NCI-H2029 (cell line): Measurements from ENCODE around the gene ARF1.

Experiments used
- DNase-seq: peaks from one replicate; lab custom pipeline; 2025; lab: John Stamatoyannopoulos, UW

Gene ARF1

DNA sequence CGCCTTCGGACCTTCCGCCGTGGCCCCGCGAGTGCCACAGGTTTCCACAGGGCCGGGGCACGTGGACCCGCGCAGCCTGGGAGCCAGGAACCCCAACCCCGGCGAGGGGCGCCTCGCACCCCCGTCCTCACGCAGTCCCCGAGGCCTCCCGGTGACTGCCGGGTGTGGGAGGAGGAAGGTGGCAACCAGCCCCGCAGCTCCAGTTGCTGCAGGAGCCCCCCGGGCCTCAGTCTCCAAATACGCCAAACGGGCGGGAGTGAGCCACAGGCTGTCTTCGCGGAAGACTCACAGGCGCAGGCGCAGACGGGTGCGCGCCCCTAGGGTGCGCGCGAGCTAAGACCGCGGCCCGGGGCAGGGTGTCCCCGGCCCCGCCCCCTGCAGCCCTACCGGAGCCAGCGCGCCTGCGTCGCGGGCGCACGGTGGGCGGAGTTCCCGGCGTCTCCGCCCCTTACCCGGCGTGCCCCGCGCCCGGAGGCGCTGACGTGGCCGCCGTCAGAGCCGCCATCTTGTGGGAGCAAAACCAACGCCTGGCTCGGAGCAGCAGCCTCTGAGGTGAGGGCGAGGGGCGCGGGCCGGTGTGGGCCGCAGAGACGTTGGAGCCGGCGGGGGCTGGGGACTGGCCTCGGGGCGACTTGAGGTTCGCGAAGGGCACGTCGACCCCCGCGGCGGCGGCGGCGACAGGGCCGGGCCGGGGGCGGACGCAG, at the start of gene ARF1:
TSS of gene ARF1 (plus strand) at position 495 of the 704 bp plus-strand sequence. CDS start 14,407 bp downstream, outside the sequence.
- peak; percentile 80 for DNase-seq

DNA sequence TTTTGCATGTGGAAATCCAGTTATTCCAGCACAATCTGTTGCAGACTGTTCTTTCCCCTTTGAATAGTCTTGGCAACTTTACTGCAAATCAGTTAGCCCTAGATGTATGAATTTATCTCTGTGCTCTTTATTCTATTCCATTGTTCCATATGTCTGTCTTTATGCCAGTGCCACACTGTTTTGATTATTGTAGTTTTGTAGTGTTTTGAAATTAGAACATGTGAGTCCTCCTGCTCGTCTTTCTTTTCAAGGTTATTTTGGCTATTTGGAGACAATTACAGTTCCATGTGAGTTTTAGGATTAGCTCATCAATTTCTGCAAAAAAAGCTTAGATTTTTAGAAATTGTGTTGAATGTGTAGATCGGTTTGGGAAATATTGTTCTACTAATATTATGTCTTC, 49.1 kb upstream of the ARF1 start:
- no peak for DNase-seq

DNA sequence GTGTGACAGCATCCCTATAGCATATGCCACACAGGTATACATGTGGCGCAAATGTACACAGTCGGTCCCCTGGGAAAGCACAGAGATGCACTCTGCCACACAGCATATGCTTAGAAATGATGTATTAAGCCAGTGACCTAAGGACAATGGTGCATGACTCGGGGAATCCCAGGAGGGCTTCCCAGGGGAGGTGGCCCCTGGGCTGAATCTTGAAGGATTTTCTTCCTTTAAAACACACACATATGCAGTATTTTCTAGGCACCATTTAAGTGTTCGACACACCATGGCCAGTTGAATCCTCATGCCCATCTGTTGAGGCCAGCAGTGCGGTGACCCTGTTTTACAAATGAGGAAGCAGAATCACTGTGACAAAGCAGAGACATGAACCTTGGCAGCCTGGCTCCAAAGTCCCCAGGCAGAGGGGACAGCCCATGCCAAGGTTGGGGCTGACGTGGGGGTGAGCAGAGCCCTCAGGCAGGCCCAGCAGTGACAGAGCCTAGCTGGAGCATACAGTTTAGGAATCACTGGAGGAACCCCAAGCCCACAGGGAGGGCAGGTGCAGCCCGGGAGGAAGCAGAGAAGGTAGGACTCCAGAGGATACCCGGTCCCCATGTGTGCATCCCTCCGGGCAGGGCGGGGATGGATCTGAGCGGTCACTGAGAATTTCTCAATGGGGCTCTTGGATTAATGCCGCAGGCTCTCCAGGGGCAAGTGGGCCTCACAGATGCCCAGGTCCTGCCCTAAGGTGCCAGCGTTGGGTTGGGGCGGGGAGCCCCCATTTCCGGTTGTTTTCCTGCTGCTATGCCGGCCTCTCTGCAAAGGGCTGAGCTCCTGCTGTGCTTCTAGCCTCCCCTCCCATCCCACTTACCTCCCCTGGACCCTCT, 47.3 kb upstream of the ARF1 start:
- no peak for DNase-seq

DNA sequence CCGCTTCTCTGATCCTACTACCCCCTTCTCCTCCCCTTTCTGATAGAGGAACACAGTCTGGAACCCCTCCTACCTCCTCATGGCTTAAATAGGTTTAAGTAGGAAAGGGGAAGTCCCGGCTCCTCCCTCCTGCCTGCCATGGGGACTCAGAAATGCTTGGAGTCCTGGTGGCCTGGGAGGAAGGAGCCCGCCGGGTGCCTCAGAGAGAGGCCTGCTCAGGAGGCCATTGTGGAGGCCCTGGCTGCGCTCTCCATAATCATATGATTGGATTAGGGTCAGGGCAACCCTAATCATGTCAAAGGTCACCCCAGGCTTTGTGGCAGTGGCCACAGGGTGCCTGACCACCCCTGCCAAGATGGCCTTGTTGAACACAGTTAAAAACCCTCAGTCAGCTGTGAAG, 46.7 kb upstream of the ARF1 start:
- no peak for DNase-seq

DNA sequence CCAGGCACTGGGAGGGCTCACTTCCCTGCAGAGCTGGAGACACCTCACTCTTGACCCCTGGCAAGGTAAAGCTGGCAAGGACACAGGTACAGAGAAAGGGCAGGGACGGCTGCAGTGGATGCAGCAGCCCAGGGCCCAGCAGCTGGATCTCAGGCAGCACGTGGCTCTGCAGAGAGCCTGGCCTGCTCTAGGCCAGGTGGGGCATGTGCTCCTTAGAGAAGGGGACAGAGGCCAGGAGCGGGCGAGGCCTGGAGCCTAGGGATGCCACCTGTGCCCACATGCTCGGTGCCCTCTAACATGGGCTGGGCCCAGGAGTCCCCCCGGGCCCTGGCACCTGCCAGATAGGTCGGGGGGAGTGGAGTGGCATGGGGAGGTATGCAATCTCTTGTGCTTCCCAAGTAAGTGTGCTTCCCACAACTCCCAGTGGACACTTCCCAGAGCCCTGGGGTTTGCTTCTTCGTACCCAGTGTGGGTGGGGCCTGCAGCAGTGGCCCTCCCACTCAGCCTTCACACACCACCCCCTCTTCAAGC, 45.7 kb upstream of the ARF1 start:
- DNase-seq = no peak

DNA sequence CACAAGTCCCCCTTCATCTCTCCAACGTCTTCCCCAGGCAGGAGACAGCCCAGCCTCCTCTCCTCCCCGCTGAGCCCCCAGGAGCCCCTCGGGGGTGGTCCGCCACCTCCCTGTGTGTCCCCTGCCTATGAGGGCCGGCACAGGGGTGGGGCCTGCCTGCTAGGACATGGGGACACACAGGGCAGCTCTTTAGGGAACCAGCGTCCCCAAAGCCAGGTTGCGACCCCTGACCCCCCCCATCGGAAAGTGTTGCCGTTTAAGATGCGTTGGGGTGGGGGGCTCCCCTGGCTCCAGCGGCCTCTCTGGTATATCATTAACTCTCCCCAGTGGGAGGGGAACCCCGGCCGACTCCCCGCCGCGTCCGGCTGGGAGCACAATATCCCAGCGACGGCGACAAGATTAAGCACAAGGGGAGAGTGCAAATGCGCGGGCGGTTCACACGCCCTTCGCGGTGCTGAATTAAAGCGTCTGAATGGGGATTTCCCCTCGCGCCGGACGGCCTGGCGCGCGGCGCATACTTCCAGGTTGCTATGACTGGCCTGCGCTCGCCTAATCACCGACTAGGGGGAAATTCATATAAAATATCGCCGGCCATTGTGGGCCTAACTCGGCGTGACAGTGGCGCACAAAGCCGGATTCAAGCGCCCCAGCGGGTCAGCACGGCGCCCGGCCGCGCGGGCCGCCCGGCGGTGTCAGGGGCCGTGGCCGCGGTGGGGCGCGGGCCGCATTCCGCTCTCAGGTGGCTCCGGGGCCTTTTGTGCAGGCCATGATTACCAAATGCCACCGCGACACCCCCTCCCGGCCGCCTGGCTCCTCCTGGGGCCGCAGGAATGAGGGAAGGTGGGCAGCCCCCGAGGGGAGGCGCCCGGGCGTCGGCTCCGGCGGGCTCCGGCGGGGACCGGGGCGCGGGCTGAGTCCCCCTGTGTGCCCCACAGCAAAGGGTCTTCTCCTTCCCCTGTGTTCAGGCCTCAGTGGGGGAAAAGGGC, 44.8 kb upstream of the ARF1 start:
- no peak for DNase-seq

DNA sequence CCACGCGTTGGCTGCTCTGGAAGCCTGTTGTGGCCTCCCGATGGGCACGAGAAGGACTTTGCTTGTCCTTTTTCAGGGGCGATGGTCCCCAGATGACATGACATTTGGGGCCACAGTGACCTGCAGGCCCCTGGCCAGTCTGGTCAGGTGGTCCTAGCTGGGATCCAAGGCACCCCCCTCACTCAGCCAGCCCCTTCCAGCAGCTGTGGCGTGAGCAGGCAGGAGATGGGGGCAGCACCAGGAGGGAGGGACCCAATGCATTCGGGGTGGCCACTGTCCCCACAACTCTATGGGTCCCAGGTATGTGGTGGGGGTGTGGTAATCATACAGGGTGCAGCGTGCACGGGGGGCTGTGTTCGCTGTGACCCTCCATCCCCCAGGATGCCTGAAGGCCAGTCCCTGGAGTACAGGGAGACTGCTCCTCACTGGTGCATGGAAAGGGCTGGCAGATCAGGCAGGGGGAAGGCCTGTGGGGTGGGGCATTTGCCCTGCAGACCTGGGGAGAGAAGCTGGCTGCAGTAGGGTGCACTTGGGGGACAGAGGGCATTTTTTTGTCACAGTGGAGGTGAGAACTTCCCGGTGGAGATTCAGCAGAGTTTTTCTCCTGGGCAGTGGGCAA, 44.0 kb upstream of the ARF1 start:
- no peak for DNase-seq

DNA sequence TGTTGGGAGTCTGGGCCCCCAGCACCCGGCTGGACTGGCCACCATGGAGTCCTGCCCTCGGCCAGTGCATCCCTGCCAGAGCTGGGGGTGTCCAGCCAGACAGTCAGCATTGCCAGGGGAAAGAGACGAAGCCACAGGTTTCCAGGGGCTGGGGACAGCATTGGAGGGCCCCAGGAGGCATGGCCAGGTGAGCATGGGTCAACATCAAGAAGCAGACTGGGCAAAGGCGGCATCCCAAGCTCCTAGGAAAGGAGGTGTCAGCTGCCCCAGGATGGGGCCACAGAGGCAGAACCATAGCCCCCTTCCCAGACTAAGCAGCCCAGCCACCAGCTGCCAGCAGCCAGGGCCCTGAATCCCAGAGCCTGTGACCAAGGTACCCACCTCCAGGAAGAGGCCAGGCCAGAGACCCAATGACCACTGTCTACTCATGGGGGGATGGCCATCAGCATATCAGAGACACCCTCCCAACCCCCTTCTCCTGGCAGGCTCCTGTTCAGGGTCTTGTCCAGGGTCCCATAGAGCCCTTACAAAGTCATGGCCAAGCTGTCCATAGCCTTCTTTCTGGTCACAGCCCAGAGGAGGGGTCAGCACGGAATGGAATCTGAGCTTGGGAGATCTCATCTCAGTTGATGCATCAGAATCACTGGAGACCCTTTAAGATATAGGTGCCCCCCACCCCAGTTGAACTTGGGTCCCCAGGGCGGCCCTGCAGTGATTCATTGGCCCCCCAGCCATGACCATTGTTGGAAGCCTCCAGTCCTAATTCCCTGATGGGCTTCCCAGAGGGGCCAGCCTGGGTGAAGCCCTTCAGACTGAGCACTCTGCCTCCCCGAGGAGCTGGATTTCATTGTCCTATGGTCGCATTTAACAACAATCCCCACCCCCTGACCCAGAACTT, 43.3 kb upstream of the ARF1 start:
- DNase-seq = no peak

DNA sequence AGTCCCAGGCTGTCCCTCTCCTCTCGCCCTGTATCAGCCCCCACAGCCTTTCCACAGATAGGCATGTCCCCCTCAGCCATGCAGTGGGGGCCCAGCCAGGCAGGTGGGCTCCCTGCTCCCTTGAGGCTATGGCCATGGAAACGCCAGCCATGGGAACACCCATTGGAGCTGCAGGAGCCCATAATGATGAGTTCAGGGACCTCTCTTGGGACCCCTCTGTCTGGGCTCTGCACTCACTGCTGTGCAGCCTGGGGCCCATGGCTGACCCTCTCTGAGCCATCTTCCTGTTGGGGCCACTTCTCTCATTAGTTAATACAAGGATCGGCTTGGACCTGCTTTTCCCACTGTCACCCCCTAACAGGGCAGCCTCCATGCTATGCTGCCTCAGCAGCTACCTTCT, 42.5 kb upstream of the ARF1 start:
- no peak for DNase-seq

DNA sequence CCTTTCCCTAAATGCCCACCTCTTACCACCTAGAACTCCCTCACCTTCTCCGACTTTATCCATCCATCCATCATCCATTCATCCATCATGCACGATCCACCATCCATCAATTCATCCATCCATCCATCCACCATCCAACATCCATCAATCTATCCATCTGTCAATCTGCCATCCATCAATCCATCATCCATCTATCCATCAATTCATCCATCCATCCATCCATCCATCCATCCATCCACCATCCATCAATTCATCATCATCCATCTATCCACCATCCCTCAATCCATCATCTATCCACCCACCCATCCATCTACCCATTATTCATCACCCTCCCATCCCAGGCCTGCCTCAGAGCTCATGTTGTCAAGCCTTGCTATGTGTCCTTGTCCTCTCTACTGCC, 41.2 kb upstream of the ARF1 start:
- no peak for DNase-seq

DNA sequence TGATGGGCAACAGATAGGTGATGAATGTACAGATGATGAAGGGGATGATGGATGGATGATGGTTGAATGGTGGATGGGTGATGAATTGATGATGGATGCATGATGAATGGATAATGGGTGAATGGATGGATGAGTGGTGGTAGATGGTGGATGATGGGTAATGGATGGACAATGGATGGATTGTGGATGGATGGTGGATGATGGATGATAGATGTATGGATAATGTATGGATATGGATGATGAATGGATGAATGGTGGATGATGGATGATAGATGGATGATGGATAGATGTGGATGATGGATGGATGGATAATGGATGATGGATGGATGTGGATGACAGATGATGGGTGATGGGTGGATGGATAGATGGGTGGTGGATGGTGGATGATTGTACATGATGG, 40.0 kb upstream of the ARF1 start:
- DNase-seq = no peak

DNA sequence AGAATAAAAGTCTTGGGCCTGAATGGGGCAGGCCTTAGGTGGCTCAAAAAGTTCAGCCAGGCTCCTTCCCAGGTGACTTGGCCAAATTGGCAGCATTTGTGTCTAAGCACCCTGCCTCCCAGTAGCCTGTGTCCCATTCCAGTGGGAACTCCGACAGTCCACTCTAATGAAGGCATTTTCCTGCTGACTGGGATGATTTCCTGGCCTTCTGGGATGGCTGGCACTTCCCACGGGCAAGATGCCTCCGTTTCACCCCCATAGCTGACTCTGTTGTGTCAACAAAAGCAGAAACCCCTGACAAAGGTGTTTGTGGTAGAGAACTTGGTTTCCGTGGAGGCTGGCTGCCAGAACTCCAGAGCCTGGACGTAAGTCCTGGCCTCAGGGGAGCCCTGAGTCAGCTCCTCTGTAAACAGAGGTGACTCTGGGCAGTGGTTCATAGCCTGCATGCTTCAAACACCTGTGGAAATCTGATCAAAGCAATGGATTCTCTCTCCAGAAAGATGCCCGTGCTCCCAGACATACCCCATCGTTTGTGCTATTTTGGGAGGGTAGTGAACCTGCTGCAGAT, 39.1 kb upstream of the ARF1 start:
- DNase-seq = no peak

DNA sequence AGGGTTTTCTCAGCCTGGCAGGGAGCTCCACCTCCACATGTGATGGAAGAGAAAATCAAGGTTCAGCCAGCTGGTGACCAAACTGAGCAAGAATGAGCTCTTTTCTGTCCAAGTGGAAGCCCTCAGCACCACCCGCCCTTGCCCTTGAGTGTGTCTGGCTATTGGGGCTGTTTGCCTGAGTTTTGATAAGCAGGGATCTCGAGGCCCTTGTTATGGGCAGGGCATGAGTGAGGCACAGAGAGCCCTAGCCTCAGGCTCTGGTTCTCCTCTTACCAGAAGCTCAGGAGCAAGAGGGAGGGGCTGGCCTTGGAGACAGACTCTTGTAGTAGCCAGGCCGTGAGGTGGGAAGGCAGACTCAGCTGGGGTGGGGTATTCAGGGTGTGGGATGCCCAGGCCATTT, 37.5 kb upstream of the ARF1 start:
- no peak for DNase-seq

DNA sequence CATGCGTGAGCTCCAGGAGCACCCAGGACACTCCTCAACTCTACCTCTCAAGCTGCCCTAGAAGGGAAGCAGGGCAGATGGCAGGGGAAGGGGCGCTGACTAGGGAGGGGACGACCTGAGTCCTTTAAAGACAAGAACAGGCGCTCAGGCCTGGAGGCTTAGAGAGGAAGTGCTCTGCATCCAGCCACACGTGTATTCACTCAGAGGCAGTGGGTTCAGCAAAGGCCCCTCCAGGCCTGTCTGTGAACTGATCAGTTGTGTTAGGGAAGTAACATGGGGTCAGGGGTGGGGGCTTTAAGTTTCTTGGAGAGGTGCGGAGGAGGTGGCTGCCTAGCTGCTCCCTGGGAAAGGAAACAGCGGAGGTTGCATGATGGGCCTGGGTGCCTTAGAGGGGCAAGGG, 37.1 kb upstream of the ARF1 start:
- DNase-seq = no peak

DNA sequence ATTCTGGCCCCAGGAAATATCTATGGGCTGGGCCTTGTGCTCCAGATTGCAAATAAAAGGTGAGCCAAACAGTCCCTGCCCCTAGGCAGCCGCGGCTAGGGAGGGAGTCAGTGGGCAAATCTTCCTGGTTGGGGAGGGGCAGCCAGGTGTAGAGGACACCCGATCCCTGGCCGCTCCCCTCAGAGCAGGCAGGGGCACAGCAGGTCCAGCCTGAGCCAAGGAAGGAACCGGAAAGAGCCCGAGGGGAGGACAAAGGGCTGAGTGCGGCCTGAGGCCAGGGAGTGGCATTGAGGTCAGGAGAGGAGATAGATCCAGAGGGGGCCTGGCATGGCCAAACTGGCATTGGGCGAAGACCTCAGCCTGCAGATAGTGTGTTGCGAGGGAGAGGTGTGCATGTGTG, 36.6 kb upstream of the ARF1 start:
- DNase-seq = no peak

DNA sequence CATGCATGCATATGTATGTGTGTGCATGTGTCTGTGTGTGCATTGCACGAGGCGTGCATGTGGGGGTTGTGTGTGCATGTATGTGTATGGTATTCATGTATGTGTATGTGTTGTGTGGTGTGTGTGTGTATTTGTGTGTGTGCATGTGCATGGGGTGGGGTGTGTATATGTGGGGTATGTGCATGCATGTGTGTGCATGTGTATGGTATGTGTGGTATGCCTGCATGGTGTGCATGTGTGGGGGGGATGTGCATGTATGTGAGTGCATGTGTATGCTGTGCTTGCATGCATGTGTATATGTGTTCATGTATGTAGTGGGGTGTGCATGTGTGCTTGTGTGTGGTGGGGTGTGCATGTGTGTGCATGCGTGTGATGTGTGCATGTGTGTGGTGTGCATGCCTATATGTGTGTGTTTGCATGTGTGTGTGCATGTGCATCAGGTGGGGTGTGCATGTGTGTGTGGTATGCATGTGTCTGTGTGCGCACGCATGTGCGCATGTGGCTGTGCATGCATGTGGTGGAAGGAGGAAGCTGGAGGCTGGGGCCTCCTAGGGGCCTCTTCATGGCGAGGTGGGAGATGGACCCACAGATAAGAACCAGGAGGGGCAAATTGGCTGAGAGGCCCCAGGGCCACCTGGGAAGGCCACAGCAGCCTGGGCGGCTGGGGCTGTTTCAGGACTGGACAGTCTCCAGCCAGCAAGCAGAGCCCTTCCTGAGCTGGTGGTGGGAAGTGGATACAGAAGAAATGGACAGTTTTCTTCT, 35.9 kb upstream of the ARF1 start:
- no peak for DNase-seq

DNA sequence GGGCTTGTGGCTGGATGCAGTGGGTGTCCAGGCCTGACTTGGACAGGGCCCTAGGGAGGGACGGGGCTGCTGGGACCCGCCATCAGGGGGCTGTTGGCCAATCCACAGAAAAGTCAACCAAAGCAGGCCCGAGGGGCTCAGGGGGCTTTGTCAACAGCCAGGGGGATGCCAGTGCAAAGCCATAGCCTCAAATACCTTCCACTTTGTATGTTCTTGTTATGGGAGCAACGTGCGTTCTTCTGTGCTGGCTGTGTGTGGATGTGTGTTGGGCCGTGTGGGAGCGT, 35.4 kb upstream of the ARF1 start:
- DNase-seq = no peak

DNA sequence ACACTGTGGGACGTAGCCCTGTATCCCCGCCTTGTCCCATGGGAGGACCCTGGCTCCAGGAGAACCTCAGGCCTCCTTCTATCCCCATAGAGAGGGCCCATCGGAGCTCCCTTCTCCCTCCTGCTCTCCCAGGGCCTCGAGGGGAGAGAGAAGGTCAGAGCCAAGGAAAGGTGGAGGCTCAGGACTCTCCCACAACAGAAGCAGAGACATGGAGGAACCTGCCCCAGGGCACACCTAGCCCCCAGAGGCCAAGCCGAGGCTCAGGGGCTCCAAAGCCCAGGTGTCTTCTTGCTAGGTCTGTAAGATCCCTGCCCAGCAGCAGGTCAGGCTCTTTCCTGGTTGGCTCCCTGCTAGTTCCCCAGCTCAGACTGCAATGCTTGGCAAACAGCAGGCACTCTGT, 34.4 kb upstream of the ARF1 start:
- DNase-seq = no peak

DNA sequence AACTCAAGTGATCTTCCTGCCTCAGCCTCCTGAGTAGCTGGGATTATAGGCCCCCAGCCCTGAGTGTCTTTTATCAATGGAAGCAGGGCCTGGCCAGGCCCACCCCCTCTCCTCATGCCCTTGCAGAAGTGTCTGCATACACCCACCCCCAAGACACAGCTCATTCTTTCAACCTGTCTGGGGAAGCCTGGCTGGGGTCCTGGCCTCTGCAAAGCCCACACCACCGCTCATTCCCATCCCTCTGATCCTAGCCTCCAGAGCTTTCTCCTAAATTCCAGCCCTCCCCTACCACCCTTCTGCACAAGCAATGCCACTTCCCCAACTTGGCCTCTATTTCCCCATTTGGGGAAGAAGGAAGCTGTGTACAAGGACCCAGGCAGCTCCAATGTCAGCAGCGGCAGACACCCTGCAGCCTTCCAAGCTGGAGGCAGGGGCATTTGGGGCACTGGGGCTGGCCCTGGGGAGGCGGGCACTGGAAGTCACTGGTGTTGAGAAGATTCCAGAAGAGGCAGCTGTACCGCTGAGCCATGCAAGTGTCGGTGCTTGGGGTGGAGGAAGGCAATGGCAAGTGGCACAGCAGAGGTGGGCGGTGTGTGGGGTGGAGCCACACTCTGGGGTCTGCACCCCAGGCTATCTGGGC, 33.7 kb upstream of the ARF1 start:
- no peak for DNase-seq
